Spleen (tissue), 7 donors: ENCODE results near the gene WFDC9.

ENCODE experiments used
- CTCF ChIP-seq, 11 experiments: fragments of 200-600 bp in 7 of 11; fragments of 450-650 bp in 4 of 11; sonication (generic) in 4 of 11; IDR thresholded peaks in 8 of 11; conservative IDR thresholded peaks in 3 of 11; 1 replicate in 7 of 11; 2 replicates in 4 of 11; pipeline versions ENCODE4 v1.4.0 to v1.8.0; 2016 to 2021; ENCODE audit warnings: antibody characterized with exemption in 11 of 11, inconsistent platforms in 4 of 11, mild to moderate bottlenecking in 1 of 11
- POLR2A ChIP-seq, 3 donors: fragments of 450-650 bp; IDR thresholded peaks; one replicate each; pipeline ENCODE4 v1.5.1; 2017; ENCODE audit warnings: antibody characterized with exemption in 3 of 3, mild to moderate bottlenecking in 1 of 3
- donor health status: DM: no; HTN: no; CAD: no; lungs with moderate emphysema.
- donor health status: DM: no; HTN: no; CAD: no.
- donor health status: DM: no; HTN: no; CAD: no.

GRCh38 chr20:45607810-45608209 is 23.3 kb downstream of the WFDC9 start:
- TF ChIP-seq CTCF (IDR thresholded peaks at IDR 0.05 in 8 of 11, conservative IDR thresholded peaks at IDR 0.05 in 3 of 11) (no peak), POLR2A (IDR thresholded peaks at IDR 0.05) (no peak)
